Activated CD4-positive, alpha-beta T cell treated with anti-CD3 and anti-CD28 coated beads for 36 hours (primary cell): ENCODE data around the gene KLC1. TPM values are rescaled to one million over a fixed set of nuclear protein-coding genes. Genes with fewer than 3 reads are reported as not detected.

Experiments
- ATAC-seq: fragments of 200-7000 bp; cut with Tn5 transposase; one replicate; pipeline ENCODE4 v1.10.0; 2021; ENCODE audit warnings: mild to moderate bottlenecking, moderate library complexity
- CTCF ChIA-PET: fragments of 350-600 bp; sonication (Branson Sonifier 250); formaldehyde crosslinking; loops from one replicate; lab custom pipeline; 2021; ENCODE audit warnings: antibody characterized with exemption; lab: Charles Lee
- POLR2A ChIA-PET: fragments of 350-600 bp; sonication (Branson Sonifier 250); formaldehyde crosslinking; loops from one replicate; lab custom pipeline; 2021; ENCODE audit warnings: antibody characterized with exemption, inconsistent platforms; lab: Charles Lee
- DNase-seq: peaks from one replicate; pipeline ENCODE4 v3.0.0-alpha.2; 2020
- H3K27ac Mint-ChIP-seq: one replicate; pipeline ENCODE4 v1.8.0; 2021; ENCODE audit warnings: mixed read lengths
- H3K27me3 Mint-ChIP-seq: one replicate; pipeline ENCODE4 v1.8.0; 2021; ENCODE audit warnings: mixed read lengths
- H3K36me3 Mint-ChIP-seq: one replicate; pipeline ENCODE4 v1.8.0; 2021; ENCODE audit warnings: low read depth, mixed read lengths
- H3K4me1 Mint-ChIP-seq: one replicate; pipeline ENCODE4 v1.8.0; 2021; ENCODE audit warnings: mixed read lengths
- H3K4me3 Mint-ChIP-seq: one replicate; pipeline ENCODE4 v1.8.0; 2021; ENCODE audit warnings: mild to moderate bottlenecking, moderate library complexity, mixed read lengths
- H3K9me3 Mint-ChIP-seq: one replicate; pipeline ENCODE4 v1.8.0; 2021; ENCODE audit warnings: low read depth, mixed read lengths
- intact Hi-C, 2 experiments: fragments of 100-400 bp; cut with DNase I in 1 of 2; cut with micrococcal nuclease in 1 of 2; formaldehyde crosslinking; loops; one replicate each; pipeline versions ENCODE4 v1.14.2 to v1.15.1; 2022 to 2024; cut with DNase I, micrococcal nuclease
- total RNA-seq, 2 experiments: library from RNA; stranded (reverse); gene quantifications; one replicate each; pipeline ENCODE4 v1.2.3, GENCODE V29; 2021

The KLC1 gene
- total RNA-seq, 2 experiments from 2014 or later: 97.4 to 113 TPM

GRCh38 chr14:103707329-103708263, 78.6 kb downstream of the KLC1 start:
- POLR2A ChIA-PET: interaction anchor here (1.1 kb wide), 1 partner anchor 8 kb away, joined by 3 read pairs; the partner anchor contains the start of gene ZFYVE21
- DNase-seq (no peak), ATAC-seq (no peak)
- CTCF ChIA-PET: no interaction called here
- peaks cover 2% of the 10 kb centered on the region for H3K4me1 Mint-ChIP-seq
- no peak overlapping the region for H3K27ac Mint-ChIP-seq
- peaks cover 37% of the 10 kb centered on the region for H3K36me3 Mint-ChIP-seq
- H3K27me3 Mint-ChIP-seq: no peaks in the 10 kb centered on the region
- no peaks in the 10 kb centered on the region for H3K9me3 Mint-ChIP-seq
- intact Hi-C loops: no loop called here
- H3K4me3 Mint-ChIP-seq: no peak overlapping the region

- no peaks in the 10 kb centered on the region for H3K27me3 Mint-ChIP-seq
- no peaks in the 10 kb centered on the region for H3K9me3 Mint-ChIP-seq
- POLR2A ChIA-PET: no interaction called here
- ATAC-seq (no peak), DNase-seq (no peak)
- peaks cover 38% of the 10 kb centered on the region for H3K36me3 Mint-ChIP-seq
- H3K4me1 Mint-ChIP-seq: peaks cover 12% of the 10 kb centered on the region
- no peak overlapping the region for H3K27ac Mint-ChIP-seq
- no peak overlapping the region for H3K4me3 Mint-ChIP-seq
- intact Hi-C loops: no loop called here
- CTCF ChIA-PET: no interaction called here
These were observed 79.8 kb downstream of the KLC1 start for GRCh38 chr14:103708750-103709187.

- intact Hi-C loops: loop anchor here in 1 of 2 experiments (10.0 kb wide), 1 partner anchor 1115 kb away; the partner anchor contains the start of gene RCOR1
- ChIA-PET POLR2A (no interaction called here), CTCF (no interaction called here)
- H3K4me1 Mint-ChIP-seq: peaks cover 16% of the 10 kb centered on the region
- H3K36me3 Mint-ChIP-seq: peaks cover 39% of the 10 kb centered on the region
- no peak overlapping the region for H3K27ac Mint-ChIP-seq
- ATAC-seq: no peak
- H3K27me3 Mint-ChIP-seq: no peaks in the 10 kb centered on the region
- H3K9me3 Mint-ChIP-seq: no peaks in the 10 kb centered on the region
- H3K4me3 Mint-ChIP-seq: no peak overlapping the region
- no peak for DNase-seq
These were observed 80.8 kb downstream of the KLC1 start for GRCh38 chr14:103709814-103710213.

- no peaks in the 10 kb centered on the region for H3K27me3 Mint-ChIP-seq
- H3K9me3 Mint-ChIP-seq: no peaks in the 10 kb centered on the region
- no peak overlapping the region for H3K27ac Mint-ChIP-seq
- H3K36me3 Mint-ChIP-seq: peaks cover 37% of the 10 kb centered on the region
- POLR2A ChIA-PET: no interaction called here
- H3K4me1 Mint-ChIP-seq: peaks cover 16% of the 10 kb centered on the region
- no peak overlapping the region for H3K4me3 Mint-ChIP-seq
- intact Hi-C loops: loop anchor here in 1 of 2 experiments (10.0 kb wide), 1 partner anchor 1116 kb away; the partner anchor contains the start of gene RCOR1
- no peak for ATAC-seq
- DNase-seq: no peak
- CTCF ChIA-PET: no interaction called here
These were observed 81.9 kb downstream of the KLC1 start for GRCh38 chr14:103710771-103711377.

- Mint-ChIP-seq H3K4me1 (peaks cover 20% of the 10 kb centered on the region), H3K27me3 (no peaks in the 10 kb centered on the region), H3K4me3 (no peak overlapping the region), H3K9me3 (no peaks in the 10 kb centered on the region), H3K36me3 (peaks cover 37% of the 10 kb centered on the region), H3K27ac (no peak overlapping the region)
- DNase-seq (no peak), ATAC-seq (no peak)
- intact Hi-C loops: loop anchor here in 1 of 2 experiments (10.0 kb wide), 1 partner anchor 1117 kb away; the partner anchor contains the start of gene RCOR1
- ChIA-PET POLR2A (no interaction called here), CTCF (no interaction called here)
These were observed 82.8 kb downstream of the KLC1 start for GRCh38 chr14:103711516-103712431.

GRCh38 chr14:103712633-103713247, 83.7 kb downstream of the KLC1 start:
- H3K4me1 Mint-ChIP-seq: peaks cover 29% of the 10 kb centered on the region
- ATAC-seq (no peak), DNase-seq (no peak)
- H3K27me3 Mint-ChIP-seq: no peaks in the 10 kb centered on the region
- CTCF ChIA-PET: no interaction called here
- intact Hi-C loops: loop anchor here in 1 of 2 experiments (10.0 kb wide), 1 partner anchor 1118 kb away; the partner anchor contains the start of gene RCOR1
- H3K36me3 Mint-ChIP-seq: peaks cover 37% of the 10 kb centered on the region
- no peak overlapping the region for H3K27ac Mint-ChIP-seq
- POLR2A ChIA-PET: interaction anchor here (0.9 kb wide), 1 partner anchor 8 kb away, joined by 3 read pairs; no protein-coding TSS in a partner anchor
- H3K9me3 Mint-ChIP-seq: no peaks in the 10 kb centered on the region
- H3K4me3 Mint-ChIP-seq: no peak overlapping the region

GRCh38 chr14:103713304-103714062, 84.5 kb downstream of the KLC1 start:
- intact Hi-C loops: loop anchor here (2.0 to 10.0 kb wide), 3 partner anchors 85 to 1119 kb away; partner anchors contain the start of genes KLC1 (in 1 of the 2), MARK3 (in 1 of the 2) and RCOR1 (in 1 of the 2)
- Mint-ChIP-seq H3K4me3 (peak overlapping the region; percentile 81), H3K9me3 (no peaks in the 10 kb centered on the region)

GRCh38 chr14:103714063-103714724, 85.2 kb downstream of the KLC1 start:
- H3K36me3 Mint-ChIP-seq: peaks cover 27% of the 10 kb centered on the region
- ChIA-PET POLR2A (interaction anchor here (0.5 kb wide), 1 partner anchor 17 kb away, joined by 3 read pairs; no protein-coding TSS in a partner anchor), CTCF (no interaction called here)
- DNase-seq (no peak), ATAC-seq (no peak)
- H3K4me1 Mint-ChIP-seq: peaks cover 37% of the 10 kb centered on the region
- peak overlapping the region; percentile 81 for H3K4me3 Mint-ChIP-seq
- H3K27ac Mint-ChIP-seq: peak overlapping the region; percentile 60
- intact Hi-C loops: loop anchor here (2.0 to 10.0 kb wide), 3 partner anchors 85 to 1119 kb away; partner anchors contain the start of genes KLC1 (in 1 of the 2), MARK3 (in 1 of the 2) and RCOR1 (in 1 of the 2)
- H3K9me3 Mint-ChIP-seq: no peaks in the 10 kb centered on the region
- no peaks in the 10 kb centered on the region for H3K27me3 Mint-ChIP-seq

More at GRCh38 chr14:103713304-103714062, 84.5 kb downstream of the KLC1 start:
- ATAC-seq: no peak
- H3K36me3 Mint-ChIP-seq: peaks cover 33% of the 10 kb centered on the region
- H3K4me1 Mint-ChIP-seq: peaks cover 33% of the 10 kb centered on the region
- no peak for DNase-seq
- H3K27ac Mint-ChIP-seq: peak overlapping the region; percentile 60
- CTCF ChIA-PET: no interaction called here
- POLR2A ChIA-PET: interaction anchor here (0.9 kb wide), 1 partner anchor 8 kb away, joined by 3 read pairs; no protein-coding TSS in a partner anchor
- H3K27me3 Mint-ChIP-seq: no peaks in the 10 kb centered on the region
